ENCODE measurements around the gene PLXND1. TPM values are rescaled to one million over a fixed set of nuclear protein-coding genes. Genes with fewer than 3 reads are reported as not detected.
A peak's percentile ranks its signal among the peaks of the same experiment; 100 is the strongest.

The PLXND1 gene
- polyA plus RNA-seq, 10 donors, result 104 to 166 (median 120) TPM

DNA sequence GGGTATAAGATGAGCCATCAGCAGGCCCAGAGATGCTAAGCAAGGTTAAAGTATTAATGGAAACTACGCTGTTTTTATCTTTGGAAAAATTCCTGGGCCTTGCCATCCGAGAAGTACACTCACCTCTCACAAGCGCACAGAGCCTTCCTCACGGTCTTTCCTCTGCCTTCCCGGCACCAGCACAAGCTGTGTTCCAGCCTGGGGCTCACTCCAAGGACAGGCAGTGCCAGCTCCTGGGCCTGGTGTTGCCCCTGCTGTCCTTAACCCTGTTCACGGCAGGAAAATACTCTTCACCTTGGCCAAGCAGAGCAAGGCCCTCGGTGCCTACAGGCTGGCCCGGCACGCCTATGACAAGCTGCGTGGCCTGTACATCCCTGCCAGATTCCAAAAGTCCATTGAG lies 92.4 kb downstream of the PLXND1 start:
- DNase-seq, result no peak

DNA sequence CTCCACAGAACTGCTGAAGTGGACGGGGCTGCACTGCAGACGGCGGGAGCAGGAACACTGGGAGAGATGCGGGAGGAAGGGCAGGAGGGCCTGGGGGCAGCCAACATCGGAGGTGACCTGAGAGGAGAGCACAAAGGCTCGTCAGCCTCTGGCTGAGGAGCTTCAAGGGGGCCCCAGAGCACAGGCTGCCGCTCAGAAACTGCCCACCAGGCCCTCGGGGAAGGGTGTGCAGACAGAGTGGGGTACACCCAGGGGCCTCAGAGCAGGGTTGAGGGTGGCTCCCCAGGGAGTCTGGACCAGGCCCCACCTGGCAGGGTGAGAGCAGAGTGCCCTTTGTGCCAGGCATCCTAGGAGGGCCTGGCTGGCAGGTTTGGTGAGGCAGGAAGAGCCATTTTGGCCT lies 92.8 kb downstream of the PLXND1 start:
- DNase-seq, result no peak

DNA sequence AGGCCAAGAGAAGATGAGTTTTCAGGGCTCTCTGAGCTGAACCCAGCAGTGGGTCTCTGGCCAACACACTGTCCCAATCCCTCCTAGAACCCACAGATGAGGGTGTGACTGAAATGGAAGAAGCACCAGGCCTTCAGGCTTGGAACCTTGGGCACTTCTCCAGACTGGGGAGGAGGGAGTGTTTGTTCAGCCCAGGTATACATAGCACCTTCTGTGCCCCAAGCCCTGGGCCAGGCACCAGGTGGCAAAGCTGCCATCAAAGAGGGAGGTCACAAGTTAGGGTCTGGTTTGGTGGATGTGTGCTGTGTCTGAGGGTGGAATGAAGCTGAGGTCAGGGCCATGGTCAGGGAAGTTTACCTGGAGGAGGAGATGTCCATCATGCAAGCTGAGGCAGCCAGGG lies 93.9 kb downstream of the PLXND1 start:
- DNase-seq, result no peak

DNA sequence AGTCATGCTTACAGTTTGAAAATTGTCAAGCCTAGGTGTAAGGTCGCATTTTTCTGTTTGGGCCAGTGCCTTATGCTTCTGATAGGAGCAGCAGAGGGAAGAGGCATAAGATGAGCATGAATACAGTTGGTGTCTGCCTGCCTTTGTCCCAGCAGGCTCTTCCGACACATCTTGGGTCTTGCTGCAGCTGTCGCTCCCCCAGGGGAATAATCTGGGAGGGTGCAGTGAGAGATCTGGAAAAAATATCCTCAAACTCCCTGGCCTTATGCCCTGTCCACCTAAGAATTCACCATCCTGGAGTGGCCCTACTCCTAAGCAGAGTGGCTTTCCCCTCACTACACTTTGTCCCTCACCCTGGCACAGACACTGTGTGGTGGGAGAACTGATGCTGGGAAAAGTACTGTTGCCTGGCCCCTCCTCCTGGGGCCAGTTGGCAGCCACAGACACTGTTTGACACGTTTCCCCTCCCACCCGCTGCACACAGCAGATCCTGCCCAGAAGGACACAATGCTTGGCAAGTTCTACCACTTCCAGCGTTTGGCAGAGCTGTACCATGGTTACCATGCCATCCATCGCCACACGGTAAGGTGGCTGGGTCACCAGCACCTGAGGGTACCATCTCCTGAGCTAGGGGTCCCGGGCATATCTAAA lies 99.2 kb downstream of the PLXND1 start:
- peak in 1 of 3 donors; percentile 46 for DNase-seq

DNA sequence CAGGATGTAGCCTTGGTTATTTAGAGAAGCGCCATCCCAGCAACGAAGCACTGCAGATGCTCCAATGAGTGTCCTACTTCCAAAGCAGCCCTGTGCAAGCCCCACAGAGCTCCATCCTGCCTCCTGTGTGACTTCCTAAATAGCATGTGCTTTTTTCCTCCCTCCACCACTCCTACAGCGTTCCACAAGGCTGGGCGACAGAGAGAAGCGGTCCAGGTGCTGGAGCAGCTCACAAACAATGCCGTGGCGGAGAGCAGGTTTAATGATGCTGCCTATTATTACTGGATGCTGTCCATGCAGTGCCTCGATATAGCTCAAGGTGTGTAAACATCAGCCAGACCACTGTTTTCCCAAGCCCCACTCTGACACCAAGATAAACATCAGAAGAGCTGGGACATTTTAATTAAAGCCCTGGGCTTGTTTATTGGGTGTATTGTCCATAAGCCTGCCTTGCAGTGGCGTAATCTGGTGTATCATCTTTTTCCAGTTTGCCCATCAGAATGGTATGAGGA lies 100.2 kb downstream of the PLXND1 start:
- no peak for DNase-seq

DNA sequence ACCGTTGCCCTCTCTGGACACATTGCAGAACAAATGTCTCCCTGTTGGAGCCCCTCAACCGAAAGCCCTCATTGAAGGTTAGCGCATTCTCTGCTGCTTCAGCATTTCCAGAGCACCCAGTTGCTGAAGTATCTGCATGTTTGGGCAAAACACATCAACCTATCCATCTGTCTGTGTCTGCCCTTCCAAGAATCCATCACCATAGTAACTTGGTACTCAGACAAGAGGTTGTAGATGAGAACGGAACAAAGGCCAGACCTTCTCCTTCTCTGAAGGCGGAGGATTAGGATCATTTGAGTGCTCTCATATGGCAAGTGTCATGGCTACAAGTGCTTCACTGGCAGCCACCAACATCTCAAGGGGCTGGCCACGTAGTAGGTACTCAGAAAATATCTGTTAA lies 101.1 kb downstream of the PLXND1 start:
- no peak for DNase-seq

Other genes starting within 250 kb of the PLXND1 start
- gene EFCAB12, start 178.0 kb downstream of the PLXND1 start, polyA plus RNA-seq (ENCODE audit: insufficient read length in 10 of 10), result under 1 TPM; 0.07 to 0.59 (median 0.13) TPM
- gene MBD4, start 166.7 kb downstream of the PLXND1 start, polyA plus RNA-seq (ENCODE audit: insufficient read length in 10 of 10), result 10 to 100 TPM; 22.6 to 30.5 (median 27.6) TPM
- 10 to 100 TPM; 19.7 to 45.8 (median 31.7) TPM for gene IFT122, start 166.5 kb downstream of the PLXND1 start, polyA plus RNA-seq (ENCODE audit: insufficient read length in 10 of 10)
- under 1 TPM in 3 of 10 donors, not detected in 7; 0.04 to 0.14 (median 0.10) TPM for gene RHO, start 78.0 kb downstream of the PLXND1 start, polyA plus RNA-seq (ENCODE audit: insufficient read length in 10 of 10)
- not detected for gene H1-8, start 63.5 kb downstream of the PLXND1 start, polyA plus RNA-seq (ENCODE audit: insufficient read length in 10 of 10)

Data from muscle of back (tissue), 11 donors.